Endodermal cell (in vitro differentiated cells): ENCODE results near the gene CENPP. TPM values are rescaled to one million over a fixed set of nuclear protein-coding genes. Genes with fewer than 3 reads are reported as not detected.

Experiments used
- DNase-seq: peaks from one replicate; pipeline ENCODE4 v3.0.0-alpha.2; 2017
- H3K27ac ChIP-seq: 2 replicates; pipeline ENCODE4 v1.5.1; 2013; ENCODE audit warnings: mild to moderate bottlenecking, low read depth, low read length, moderate library complexity
- H3K27me3 ChIP-seq: 2 replicates; pipeline ENCODE4 v1.6.1; 2013; ENCODE audit warnings: mild to moderate bottlenecking, low read length, moderate library complexity; ENCODE audit not compliant: insufficient read depth, control insufficient read depth, poor library complexity, severe bottlenecking
- H3K36me3 ChIP-seq: 2 replicates; pipeline ENCODE4 v1.7.0; 2013; ENCODE audit warnings: mild to moderate bottlenecking, low read length, moderate library complexity; ENCODE audit not compliant: control insufficient read depth, insufficient read depth
- H3K4me1 ChIP-seq: one replicate; pipeline ENCODE4 v1.7.0; 2013; ENCODE audit warnings: low read length; ENCODE audit not compliant: control insufficient read depth, insufficient read depth
- H3K4me3 ChIP-seq: 2 replicates; pipeline ENCODE4 v1.5.1; 2013; ENCODE audit warnings: mild to moderate bottlenecking, low read length, moderate library complexity
- H3K9ac ChIP-seq: 2 replicates; pipeline ENCODE4 v1.6.1; 2013; ENCODE audit warnings: mild to moderate bottlenecking, low read length, moderate library complexity; ENCODE audit not compliant: poor library complexity, severe bottlenecking; ENCODE audit errors: extremely low read depth
- H3K9me3 ChIP-seq: 2 replicates; pipeline ENCODE4 v1.6.1; 2013; ENCODE audit warnings: mild to moderate bottlenecking, low read length, moderate library complexity; ENCODE audit not compliant: control insufficient read depth
- H3K27ac Mint-ChIP-seq: 2 replicates; pipeline ENCODE4 v1.8.0; 2020; ENCODE audit warnings: mixed read lengths
- H3K27me3 Mint-ChIP-seq: 2 replicates; pipeline ENCODE4 v1.8.0; 2021; ENCODE audit warnings: mild to moderate bottlenecking, mixed read lengths; ENCODE audit not compliant: insufficient read depth
- H3K36me3 Mint-ChIP-seq: 2 replicates; pipeline ENCODE4 v1.8.0; 2020; ENCODE audit warnings: low read depth, mixed read lengths
- H3K4me1 Mint-ChIP-seq: 2 replicates; pipeline ENCODE4 v1.8.0; 2020; ENCODE audit warnings: mixed read lengths
- H3K4me3 Mint-ChIP-seq: 2 replicates; pipeline ENCODE4 v1.8.0; 2020; ENCODE audit warnings: mild to moderate bottlenecking, moderate library complexity, mixed read lengths
- H3K9me3 Mint-ChIP-seq: 2 replicates; pipeline ENCODE4 v1.8.0; 2020; ENCODE audit warnings: mild to moderate bottlenecking, mixed read lengths
- WGBS, 2 experiments: methylation state at CpG; one replicate each; pipeline versions ENCODE4 v1.1.5 to v1.1.7; 2013; ENCODE audit warnings: missing lambda C conversion rate in 2 of 2, mixed read lengths in 1 of 2; ENCODE audit not compliant: insufficient coverage in 1 of 2, insufficient read length in 1 of 2; 5-methylcytosine and 5-hydroxymethylcytosine counted together
- total RNA-seq, 2 donors: library from RNA; stranded (reverse); fragmentation: NEBNext Ultra II Directional in 1 of 2; extraction: Animal tissue kit (Norgen Biotek cat#: 25700) in 1 of 2; gene quantifications; 2 replicates in 1 of 2; 3 replicates in 1 of 2; pipeline ENCODE4 v1.2.1, GENCODE V29; 2021
- TF ChIP-seq, protein P1 (sequence below): fragments of 200-600 bp; sonication (generic); conservative IDR thresholded peaks from 2 replicates; pipeline ENCODE4 v1.5.0; 2021; ENCODE audit warnings: antibody characterized with exemption, mild to moderate bottlenecking

The CENPP gene
- total RNA-seq, 2 donors from 2014 or later: 8.2 to 9.2 TPM

GRCh38 chr9:92659601-92660000, 333.8 kb downstream of the CENPP start:
- no peaks in the 10 kb centered on the region for H3K9me3 ChIP-seq
- WGBS, 2 experiments: 64 to 70% methylated on average over 9 to 10 of the region's 10 CpGs
- H3K36me3 ChIP-seq: peaks cover 8% of the 10 kb centered on the region
- DNase-seq: no peak
- peaks cover 11% of the 10 kb centered on the region for H3K36me3 Mint-ChIP-seq
- H3K4me3 ChIP-seq: no peak overlapping the region
- no peaks in the 10 kb centered on the region for H3K9me3 Mint-ChIP-seq
- H3K4me1 Mint-ChIP-seq: peaks cover 7% of the 10 kb centered on the region
- TF ChIP-seq, protein P1, sequence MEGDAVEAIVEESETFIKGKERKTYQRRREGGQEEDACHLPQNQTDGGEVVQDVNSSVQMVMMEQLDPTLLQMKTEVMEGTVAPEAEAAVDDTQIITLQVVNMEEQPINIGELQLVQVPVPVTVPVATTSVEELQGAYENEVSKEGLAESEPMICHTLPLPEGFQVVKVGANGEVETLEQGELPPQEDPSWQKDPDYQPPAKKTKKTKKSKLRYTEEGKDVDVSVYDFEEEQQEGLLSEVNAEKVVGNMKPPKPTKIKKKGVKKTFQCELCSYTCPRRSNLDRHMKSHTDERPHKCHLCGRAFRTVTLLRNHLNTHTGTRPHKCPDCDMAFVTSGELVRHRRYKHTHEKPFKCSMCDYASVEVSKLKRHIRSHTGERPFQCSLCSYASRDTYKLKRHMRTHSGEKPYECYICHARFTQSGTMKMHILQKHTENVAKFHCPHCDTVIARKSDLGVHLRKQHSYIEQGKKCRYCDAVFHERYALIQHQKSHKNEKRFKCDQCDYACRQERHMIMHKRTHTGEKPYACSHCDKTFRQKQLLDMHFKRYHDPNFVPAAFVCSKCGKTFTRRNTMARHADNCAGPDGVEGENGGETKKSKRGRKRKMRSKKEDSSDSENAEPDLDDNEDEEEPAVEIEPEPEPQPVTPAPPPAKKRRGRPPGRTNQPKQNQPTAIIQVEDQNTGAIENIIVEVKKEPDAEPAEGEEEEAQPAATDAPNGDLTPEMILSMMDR: no peak
- H3K4me3 Mint-ChIP-seq: no peak overlapping the region
- peak overlapping the region; percentile 69 for H3K27ac ChIP-seq
- H3K9ac ChIP-seq: no peak overlapping the region
- no peaks in the 10 kb centered on the region for H3K27me3 Mint-ChIP-seq
- no peak overlapping the region for H3K27ac Mint-ChIP-seq
- H3K27me3 ChIP-seq: no peaks in the 10 kb centered on the region
- no peaks in the 10 kb centered on the region for H3K4me1 ChIP-seq

GRCh38 chr9:92660266-92660665, 334.5 kb downstream of the CENPP start:
- Mint-ChIP-seq H3K27me3 (no peaks in the 10 kb centered on the region), H3K27ac (peak overlapping the region; percentile 30), H3K9me3 (no peaks in the 10 kb centered on the region), H3K4me1 (peaks cover 12% of the 10 kb centered on the region), H3K4me3 (no peak overlapping the region), H3K36me3 (peaks cover 11% of the 10 kb centered on the region)
- 92 to 97% methylated on average over 3 to 4 of the region's 4 CpGs for WGBS, 2 experiments
- H3K36me3 ChIP-seq: peaks cover 8% of the 10 kb centered on the region
- H3K27me3 ChIP-seq: no peaks in the 10 kb centered on the region
- no peak overlapping the region for H3K9ac ChIP-seq
- no peaks in the 10 kb centered on the region for H3K4me1 ChIP-seq
- H3K4me3 ChIP-seq: no peak overlapping the region
- TF ChIP-seq, protein P1: no peak
- H3K27ac ChIP-seq: no peak overlapping the region
- H3K9me3 ChIP-seq: no peaks in the 10 kb centered on the region
- no peak for DNase-seq

GRCh38 chr9:92661127-92661526, 335.4 kb downstream of the CENPP start:
- no peak overlapping the region for H3K4me3 Mint-ChIP-seq
- no peaks in the 10 kb centered on the region for H3K27me3 ChIP-seq
- peaks cover 14% of the 10 kb centered on the region for H3K36me3 Mint-ChIP-seq
- H3K9me3 Mint-ChIP-seq: no peaks in the 10 kb centered on the region
- no peaks in the 10 kb centered on the region for H3K9me3 ChIP-seq
- H3K36me3 ChIP-seq: peaks cover 8% of the 10 kb centered on the region
- no peaks in the 10 kb centered on the region for H3K27me3 Mint-ChIP-seq
- no peak overlapping the region for H3K9ac ChIP-seq
- H3K27ac Mint-ChIP-seq: no peak overlapping the region
- no peak overlapping the region for H3K4me3 ChIP-seq
- DNase-seq: no peak
- WGBS, 2 experiments: 86 to 100% methylated on average over 2 to 5 of the region's 5 CpGs
- peaks cover 12% of the 10 kb centered on the region for H3K4me1 Mint-ChIP-seq
- H3K4me1 ChIP-seq: no peaks in the 10 kb centered on the region
- H3K27ac ChIP-seq: no peak overlapping the region
- TF ChIP-seq, protein P1: no peak
